HL-60/S4 treated with retinoic acid at 250 ng/mL for 4 days and 3 days (cell line): ENCODE results near the gene CD151.

ENCODE experiments used
- in situ Hi-C: fragments of 300-500 bp; cut with MboI; formaldehyde crosslinking; loops from 2 replicates; pipeline ENCODE4 v1.7.0; 2022; ENCODE audit warnings: low sequenced_read_pairs

Gene CD151

DNA sequence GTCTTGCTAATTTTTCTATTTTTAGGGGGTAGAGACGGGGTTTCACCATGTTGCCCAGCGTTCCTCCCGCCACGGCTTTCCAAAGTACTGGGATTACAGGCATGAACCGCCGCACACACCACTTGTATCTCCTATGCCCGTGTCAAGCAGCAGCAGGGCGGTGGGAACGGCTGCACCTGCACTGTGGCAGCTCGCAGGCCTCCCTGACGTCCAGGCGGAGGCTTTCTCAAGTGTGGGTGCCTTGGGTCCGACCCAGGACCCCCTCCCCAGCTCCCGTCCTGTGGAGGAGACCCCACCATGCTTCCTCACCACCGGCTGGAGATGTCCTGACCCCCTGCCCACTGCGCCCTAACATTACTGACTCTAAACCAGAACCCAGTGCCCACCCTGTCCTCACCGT lies 35.6 kb downstream of the CD151 start:
- in situ Hi-C loops: loop anchor here (25.0 kb wide), 1 partner anchor 169 kb away; the partner anchor contains the start of gene MUC6

DNA sequence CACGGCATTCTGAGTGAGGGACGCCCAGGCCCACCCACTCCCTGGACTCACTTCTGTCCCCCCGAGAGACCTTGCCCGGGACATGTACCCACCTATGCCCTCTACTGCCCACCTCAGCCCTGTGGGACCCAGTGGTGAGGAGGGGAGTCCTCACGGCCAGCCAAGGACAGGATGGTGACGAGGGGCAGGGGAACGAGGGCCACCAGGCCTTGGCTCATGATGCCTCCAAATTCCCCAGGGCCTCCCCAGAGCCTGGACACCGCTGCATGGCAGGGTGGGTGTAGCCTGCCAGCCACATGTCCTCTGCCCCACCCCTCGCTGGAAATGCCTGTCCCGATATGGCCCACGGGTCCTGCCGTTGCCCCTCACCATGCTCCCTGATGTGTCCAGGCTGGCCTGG lies 36.0 kb downstream of the CD151 start:
- in situ Hi-C loops: loop anchor here (25.0 kb wide), 1 partner anchor 168 kb away; the partner anchor contains the start of gene MUC6

DNA sequence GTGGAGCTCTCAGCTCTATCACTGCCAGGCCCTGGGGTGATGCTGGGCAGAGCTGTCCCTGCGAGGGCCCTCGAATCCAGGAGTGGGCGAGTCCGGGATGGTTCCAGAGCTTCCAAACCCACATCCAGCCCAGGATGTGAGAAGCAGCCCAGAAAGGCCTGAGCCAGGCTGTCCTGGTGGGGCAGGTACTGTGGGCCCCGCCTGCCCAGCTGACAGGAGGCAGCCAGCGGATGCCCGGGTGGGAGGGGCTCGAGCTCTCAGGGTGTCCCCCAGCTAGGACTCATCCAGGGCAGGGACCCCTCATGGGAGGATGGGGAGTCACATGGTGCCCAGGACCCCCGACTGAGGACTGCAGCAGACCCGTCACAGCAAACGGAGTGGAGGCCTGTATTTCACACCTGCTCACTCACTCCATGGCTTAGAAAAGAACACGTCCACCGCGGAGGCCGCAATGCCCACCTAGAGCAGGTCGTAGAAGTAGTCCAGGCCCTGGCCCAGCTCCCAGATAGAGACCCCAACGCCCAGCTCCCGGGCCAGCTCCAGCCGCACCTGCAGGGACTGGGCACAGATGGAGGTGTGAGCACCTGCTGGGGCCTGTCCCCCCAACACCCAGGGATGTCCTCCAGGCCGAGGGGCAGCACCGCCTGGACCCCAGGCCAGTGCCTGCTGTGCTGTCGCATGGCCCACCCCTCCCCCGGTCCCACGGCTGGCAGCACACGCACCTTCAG lies 36.8 kb downstream of the CD151 start:
- in situ Hi-C loops: loop anchor here (25.0 kb wide), 1 partner anchor 168 kb away; the partner anchor contains the start of gene MUC6

DNA sequence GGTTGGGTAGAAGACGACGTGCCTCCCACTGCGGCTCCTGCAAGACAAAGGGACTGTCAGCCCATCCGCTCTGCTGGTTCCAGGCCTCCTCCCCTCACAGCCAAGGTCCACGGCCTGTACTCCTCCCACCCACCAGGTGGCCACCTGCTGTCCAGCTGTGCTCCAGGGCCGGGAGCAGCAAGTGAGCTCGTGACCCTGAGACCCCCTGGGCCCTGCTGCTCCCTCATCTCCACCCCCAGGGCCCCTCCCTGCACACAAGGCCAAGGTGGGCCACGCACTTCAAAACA lies 37.3 kb downstream of the CD151 start:
- in situ Hi-C loops: loop anchor here (25.0 kb wide), 1 partner anchor 167 kb away; the partner anchor contains the start of gene MUC6

DNA sequence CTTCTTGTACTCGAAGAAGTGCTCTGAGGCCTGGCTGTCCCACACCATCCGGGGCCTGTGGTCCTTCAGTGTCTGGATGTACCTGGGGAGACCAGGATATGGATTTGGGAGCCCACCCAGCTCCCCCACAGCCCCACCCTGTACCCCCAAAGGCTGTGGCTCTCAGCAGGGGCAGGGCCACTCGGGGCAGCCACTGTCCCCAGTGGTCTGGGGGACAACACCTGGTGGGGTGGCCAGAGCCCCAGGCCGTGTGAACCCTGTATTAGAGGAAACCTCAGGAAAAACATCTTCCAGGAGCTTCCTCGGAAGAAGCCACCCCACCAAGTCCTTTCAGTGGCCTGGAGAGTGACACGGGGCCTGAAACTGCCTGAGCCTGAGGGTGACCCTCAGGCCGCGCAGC lies 37.7 kb downstream of the CD151 start:
- in situ Hi-C loops: loop anchor here (25.0 kb wide), 1 partner anchor 167 kb away; the partner anchor contains the start of gene MUC6

DNA sequence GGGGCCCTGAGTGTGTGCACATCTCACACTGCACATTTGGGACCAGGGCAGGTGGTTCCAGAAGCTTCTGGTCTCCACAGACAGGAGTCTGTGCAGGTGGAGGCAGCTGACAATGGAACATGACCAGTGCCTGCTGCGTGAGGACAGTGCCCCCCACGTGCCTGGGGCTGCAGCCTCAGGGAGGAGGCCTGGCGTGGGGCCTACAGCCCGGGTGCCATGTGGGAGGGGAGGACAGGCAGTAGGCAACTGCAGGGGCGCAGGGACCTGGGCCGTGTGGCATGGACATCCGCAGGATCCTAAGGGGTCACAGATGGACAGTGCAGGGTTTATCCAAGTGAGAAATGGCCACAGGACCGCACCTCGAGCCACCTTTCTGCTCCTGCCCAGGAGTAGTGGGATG lies 38.7 kb downstream of the CD151 start:
- in situ Hi-C loops: loop anchor here (25.0 kb wide), 1 partner anchor 166 kb away; the partner anchor contains the start of gene MUC6

DNA sequence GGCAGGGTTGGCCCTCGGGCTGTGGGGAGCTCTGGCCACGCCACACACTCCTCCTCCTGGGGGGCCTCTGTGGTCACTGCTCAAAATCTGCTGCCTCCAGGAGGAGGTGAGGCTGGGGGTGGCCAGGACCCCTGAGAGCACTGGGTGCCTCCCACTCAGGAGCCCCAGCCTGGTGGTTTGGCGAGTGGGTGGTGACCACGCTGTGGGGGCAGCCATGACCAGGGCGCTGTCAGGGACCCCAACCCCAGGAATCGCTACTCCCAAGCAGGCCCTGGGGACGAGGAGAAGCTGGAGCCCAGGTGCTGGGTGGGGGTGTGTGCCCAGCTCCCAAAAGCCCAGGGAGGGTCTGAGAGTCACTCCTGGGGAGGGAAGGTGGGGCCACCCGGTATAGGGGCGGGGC lies 40.0 kb downstream of the CD151 start:
- in situ Hi-C loops: loop anchor here (25.0 kb wide), 1 partner anchor 165 kb away; the partner anchor contains the start of gene MUC6

DNA sequence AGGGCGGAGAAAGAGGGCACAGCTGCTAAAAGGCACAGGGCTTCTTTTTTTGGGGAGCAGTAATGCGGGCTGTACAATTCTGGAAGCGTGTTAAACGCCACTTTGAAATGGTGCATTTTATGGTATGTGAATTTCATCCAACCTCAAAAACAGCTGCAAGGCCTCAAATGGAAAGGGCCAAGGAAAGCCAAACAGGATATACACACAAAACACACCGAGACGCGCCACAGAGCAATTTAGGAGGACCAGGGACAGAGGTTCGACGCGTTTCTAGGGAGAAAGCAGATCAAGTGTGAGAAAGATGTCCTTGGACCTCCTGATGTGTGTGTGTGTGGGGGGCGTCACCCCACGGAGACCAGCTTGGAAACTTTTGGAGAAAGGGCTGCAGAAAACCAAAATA lies 41.0 kb downstream of the CD151 start:
- in situ Hi-C loops: loop anchor here (25.0 kb wide), 1 partner anchor 164 kb away; the partner anchor contains the start of gene MUC6

DNA sequence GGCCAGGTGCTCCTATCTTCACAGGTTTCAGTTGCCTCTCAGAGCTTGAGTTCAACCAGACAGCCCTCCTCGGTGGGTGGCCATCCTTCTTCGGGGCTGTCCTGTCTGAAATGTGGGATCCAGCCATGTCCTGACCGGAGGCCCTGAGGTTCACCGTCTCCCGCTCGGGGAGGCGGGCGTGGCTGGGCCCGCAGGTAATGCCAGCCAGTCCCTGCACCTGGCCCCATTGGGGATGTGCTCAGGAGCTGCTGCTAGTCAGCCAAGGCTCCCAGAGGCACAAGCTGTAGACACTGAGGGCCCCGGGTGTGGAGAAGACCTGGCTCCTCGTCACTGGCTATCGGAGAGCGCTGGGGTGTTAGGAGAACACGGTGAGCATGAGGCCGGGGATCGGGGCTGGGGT lies 42.5 kb downstream of the CD151 start:
- in situ Hi-C loops: no loop called here

DNA sequence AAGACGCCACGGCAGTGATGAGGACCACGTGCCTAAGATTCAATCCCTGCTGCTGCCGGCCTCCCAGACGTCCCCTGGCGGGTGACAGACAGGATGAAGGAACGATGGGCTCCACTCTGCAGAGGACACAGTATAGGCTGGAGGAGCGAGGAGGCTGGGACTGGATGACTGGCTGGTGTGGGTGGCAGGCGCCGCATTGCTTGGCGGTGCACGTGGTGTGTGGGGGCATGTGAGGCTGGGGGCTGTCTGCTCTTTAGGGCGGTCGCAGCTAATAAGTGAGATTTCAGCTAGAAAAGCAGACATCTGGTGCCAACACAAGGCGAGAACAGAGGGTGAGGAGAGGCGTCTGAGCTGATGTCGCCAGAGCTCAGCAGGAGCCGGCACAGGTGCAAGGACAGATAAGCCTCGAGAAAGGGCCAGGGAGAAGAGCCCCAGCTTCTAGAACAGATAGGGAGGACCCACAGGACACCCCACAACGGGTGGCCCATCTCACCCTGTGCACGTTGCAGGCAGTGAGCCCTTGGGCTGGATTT lies 43.1 kb downstream of the CD151 start:
- in situ Hi-C loops: no loop called here

DNA sequence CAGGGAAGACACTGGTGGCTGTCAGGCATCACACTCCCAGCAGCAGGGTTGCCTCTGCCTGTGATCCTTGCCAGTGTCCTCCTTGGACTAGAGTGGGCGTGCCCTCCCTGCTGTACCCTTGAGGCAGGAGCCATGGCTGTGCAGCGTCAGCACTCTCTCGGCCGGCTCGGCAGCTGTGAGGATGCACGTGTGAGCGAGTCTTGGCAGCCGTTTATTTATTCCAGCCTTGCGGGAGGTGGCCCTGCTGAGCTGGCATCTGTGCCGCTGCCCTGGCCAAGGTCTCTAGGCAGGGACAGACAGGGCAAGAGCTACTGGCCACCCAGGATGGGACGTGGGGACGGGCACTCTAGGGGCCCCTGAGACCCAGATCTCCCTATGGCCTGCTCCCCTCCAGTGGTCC lies 43.8 kb downstream of the CD151 start:
- in situ Hi-C loops: no loop called here

DNA sequence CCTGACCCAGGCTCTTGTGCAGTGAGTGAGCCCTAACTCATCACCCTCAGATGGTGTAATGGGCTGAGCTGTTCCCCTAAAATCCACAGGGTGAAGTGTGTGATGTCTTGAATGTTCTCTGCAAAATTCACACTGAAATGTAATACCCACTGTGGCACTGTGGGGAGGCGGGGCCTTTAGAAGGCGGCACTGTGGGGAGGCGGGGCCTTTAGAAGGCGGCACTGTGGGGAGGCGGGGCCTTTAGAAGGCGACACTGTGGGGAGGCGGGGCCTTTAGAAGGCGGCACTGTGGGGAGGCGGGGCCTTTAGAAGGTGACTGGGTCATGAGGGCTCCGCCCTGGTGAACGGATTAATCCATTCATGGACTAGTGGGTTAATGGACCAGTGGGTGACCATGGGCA lies 44.8 kb downstream of the CD151 start:
- in situ Hi-C loops: no loop called here

DNA sequence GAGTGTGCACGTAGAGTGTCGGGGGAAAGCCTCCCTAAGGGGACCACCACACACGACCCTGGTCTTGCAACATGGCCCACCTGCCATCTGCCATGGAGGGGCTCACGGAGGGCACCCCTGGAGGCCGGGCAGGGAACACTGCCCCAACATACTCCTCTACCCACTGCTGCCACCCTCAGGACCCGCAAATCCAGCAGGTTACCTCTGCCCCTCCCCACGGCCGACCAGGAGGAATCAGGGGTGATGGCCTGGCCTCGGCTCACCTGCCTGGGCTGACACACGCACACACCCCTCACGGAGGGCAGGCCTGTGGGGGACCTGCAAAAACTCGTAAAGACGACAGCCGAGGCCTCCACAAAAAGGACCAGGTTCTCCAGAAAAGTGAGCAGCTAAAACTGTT lies 47.7 kb downstream of the CD151 start:
- in situ Hi-C loops: no loop called here

DNA sequence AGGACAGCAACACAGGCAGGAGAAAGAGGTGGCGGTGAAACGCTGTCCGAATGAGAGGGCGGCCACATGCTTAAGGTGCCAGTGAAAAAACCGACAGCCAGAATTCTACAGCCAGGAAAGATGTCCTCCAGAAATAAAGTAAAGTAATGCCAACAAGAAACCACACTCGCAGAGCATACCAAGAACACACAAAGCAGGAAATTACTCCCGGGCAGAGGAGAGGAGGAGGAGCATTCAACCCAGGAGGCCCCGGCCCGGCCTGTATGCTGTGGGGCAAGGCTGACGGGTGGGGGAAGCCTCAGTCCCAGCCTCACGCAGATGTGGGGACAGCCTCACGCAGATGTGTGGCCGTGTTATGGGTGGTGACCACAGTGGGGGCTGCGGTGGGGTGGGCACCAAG lies 49.8 kb downstream of the CD151 start:
- in situ Hi-C loops: no loop called here

DNA sequence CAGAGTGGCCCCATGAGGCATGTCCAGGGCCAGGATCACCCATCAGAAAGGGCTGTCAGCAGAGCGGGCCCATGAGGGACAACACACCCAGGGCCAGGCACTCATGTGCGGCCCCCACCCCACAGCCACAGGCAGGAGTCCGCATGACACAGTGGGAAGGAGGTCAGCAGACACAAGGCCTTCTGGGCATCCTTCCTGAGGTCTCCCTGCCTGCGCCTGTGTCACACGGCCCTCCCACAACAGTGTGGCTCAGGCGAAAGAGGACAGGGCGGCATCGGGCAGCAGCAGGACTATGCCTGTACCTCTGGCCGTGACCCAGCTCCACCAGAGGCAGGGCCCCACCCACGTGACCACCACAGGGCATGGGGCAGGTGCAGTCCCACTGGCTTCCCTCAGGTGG lies 50.8 kb downstream of the CD151 start:
- in situ Hi-C loops: no loop called here

DNA sequence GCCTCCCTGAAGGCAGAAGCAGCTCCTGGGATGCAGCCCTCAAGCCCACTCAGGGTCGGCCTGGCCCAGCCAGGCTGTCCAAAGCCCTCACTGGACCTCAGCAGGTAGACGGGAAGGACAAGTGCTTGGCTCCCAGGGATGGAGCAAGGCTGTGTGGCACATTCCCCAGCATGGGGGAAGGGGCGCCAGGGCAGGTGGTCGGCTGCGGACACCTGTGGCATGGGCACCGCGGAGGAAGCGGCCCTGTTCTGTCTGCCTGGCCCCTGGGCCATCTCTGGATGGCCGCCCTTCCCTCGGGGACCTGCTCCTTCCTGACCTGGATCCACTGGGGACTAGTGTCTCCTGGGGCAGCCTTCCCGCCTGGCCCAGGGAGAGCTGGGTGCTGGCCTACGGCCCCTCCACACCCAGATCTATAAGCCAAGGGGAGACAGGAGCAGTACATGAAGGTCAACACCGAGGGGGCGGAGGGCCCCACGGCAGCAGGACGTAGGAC lies 51.9 kb downstream of the CD151 start:
- in situ Hi-C loops: no loop called here

DNA sequence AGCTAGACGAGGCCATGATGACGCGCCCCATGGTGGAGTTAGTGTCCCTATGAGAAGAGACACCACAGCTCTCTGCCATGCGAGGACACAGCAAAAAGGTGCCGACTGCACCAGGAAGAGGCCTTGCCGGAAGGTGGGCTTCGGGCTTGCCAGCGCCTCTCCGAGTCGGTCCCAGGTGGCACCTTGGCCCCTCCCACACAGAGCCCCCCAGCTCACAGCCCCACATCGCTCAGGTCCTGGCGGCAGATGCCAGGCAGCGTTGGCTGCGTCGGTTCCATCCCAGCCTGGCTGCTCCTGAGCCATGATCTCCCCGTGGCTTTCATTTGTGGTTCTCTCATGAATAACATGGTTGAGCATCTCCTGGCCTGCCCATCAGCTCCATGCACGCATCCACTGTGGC lies 53.8 kb downstream of the CD151 start:
- in situ Hi-C loops: no loop called here

DNA sequence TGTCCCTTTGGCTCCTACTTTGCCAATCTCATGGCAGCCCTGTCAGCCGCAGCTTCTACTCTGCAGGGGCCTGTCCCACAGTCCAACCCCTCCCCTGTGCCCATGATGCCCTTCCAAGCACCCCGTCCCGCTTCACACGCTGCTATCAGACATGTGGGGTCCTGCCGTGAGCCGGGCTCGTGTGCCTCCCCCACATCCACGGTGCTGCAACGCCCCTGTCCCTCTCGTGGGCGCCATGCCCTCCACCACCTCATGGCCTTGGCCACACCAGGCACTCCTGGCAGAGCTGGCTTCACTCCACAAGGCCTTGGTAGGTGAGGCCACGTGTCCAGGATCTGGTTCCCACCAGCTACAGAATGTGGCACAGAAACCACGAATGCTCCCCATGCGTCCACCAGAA lies 54.8 kb downstream of the CD151 start:
- in situ Hi-C loops: no loop called here
